SK-N-SH (cell line): ENCODE data around the gene DHRSX. TPM values are rescaled to one million over a fixed set of nuclear protein-coding genes. Genes with fewer than 3 reads are reported as not detected.

Source experiments
- CTCF ChIA-PET: fragments of 300-600, 350-600 bp; formaldehyde crosslinking; extraction: SDS; loops from one replicate; lab custom pipeline; 2021; lab: Yijun Ruan, JAX
- POLR2A ChIA-PET: fragments of 350-600 bp; sonication (Branson Sonifier 250); formaldehyde crosslinking; extraction: SDS; loops from one replicate; lab custom pipeline; 2020; ENCODE audit warnings: antibody characterized with exemption, inconsistent platforms; lab: Yijun Ruan, JAX
- DNase-seq: peaks from one replicate; pipeline ENCODE4 v3.0.0; 2012
- H2AFZ ChIP-seq: fragments of 200-600 bp; sonication (generic); 2 replicates; pipeline ENCODE4 v1.8.1; 2016; ENCODE audit warnings: antibody characterized with exemption, mild to moderate bottlenecking, low read depth
- H3F3A ChIP-seq: fragments of 200-600 bp; sonication (generic); replicated peaks from 2 replicates; pipeline ENCODE3; 2016; ENCODE audit warnings: antibody characterized with exemption, mild to moderate bottlenecking; ENCODE audit not compliant: insufficient read depth
- H3K27ac ChIP-seq, 2 experiments: fragments of 200-500 bp in 1 of 2; fragments of 200-600 bp in 1 of 2; sonication (Bioruptor generic) in 1 of 2; sonication (generic), shearing (Covaris generic) in 1 of 2; 2 replicates each; pipeline versions ENCODE4 v1.5.1 to v1.6.1; 2014 to 2016; ENCODE audit warnings: low read depth in 2 of 2, inconsistent platforms in 1 of 2, low read length in 1 of 2, mild to moderate bottlenecking in 1 of 2, mixed read lengths in 1 of 2
- H3K27me3 ChIP-seq: fragments of 200-600 bp; sonication (generic), shearing (Covaris generic); 2 replicates; pipeline ENCODE4 v1.6.1; 2016; ENCODE audit warnings: mixed run types; ENCODE audit not compliant: insufficient read depth
- H3K36me3 ChIP-seq, 2 experiments: fragments of 200-500 bp in 1 of 2; fragments of 200-600 bp in 1 of 2; sonication (Bioruptor generic) in 1 of 2; sonication (generic) in 1 of 2; replicated peaks in 1 of 2; 2 replicates each; pipeline versions ENCODE3 to v1.5.1; 2014 to 2016; ENCODE audit warnings: low read length in 1 of 2, mild to moderate bottlenecking in 1 of 2; ENCODE audit not compliant: insufficient read depth in 2 of 2, control insufficient read depth in 1 of 2
- H3K4me1 ChIP-seq, 2 experiments: fragments of 200-500 bp in 1 of 2; fragments of 200-600 bp in 1 of 2; sonication (Bioruptor generic) in 1 of 2; sonication (generic), shearing (Covaris generic) in 1 of 2; 2 replicates each; pipeline versions ENCODE4 v1.5.1 to v1.6.1; 2014 to 2016; ENCODE audit warnings: low read depth in 1 of 2, low read length in 1 of 2, mixed run types in 1 of 2; ENCODE audit not compliant: insufficient read depth in 2 of 2, control insufficient read depth in 1 of 2
- H3K4me2 ChIP-seq: fragments of 200-600 bp; sonication (generic), shearing (Covaris generic); 2 replicates; pipeline ENCODE4 v1.6.1; 2017; ENCODE audit warnings: mixed run types
- H3K4me3 ChIP-seq, 2 experiments: fragments of 200-500 bp in 1 of 2; fragments of 200-600 bp in 1 of 2; sonication (Bioruptor generic) in 1 of 2; sonication (generic), shearing (Covaris generic) in 1 of 2; 2 replicates each; pipeline versions ENCODE4 v1.5.1 to v1.8.1; 2014 to 2016; ENCODE audit warnings: low read depth in 2 of 2, inconsistent platforms in 1 of 2, low read length in 1 of 2, mild to moderate bottlenecking in 1 of 2, mixed read lengths in 1 of 2, moderate library complexity in 1 of 2
- H3K79me2 ChIP-seq: fragments of 200-600 bp; sonication (generic); 2 replicates; pipeline ENCODE4 v1.8.1; 2017; ENCODE audit warnings: mild to moderate bottlenecking; ENCODE audit not compliant: insufficient read depth
- H3K9ac ChIP-seq: fragments of 200-600 bp; sonication (generic); 2 replicates; pipeline ENCODE4 v1.6.1; 2017; ENCODE audit warnings: mixed run types
- H3K9me2 ChIP-seq: fragments of 200-600 bp; sonication (generic); 2 replicates; pipeline ENCODE4 v1.6.1; 2017; ENCODE audit warnings: mixed run types
- H3K9me3 ChIP-seq: fragments of 200-600 bp; sonication (generic); 2 replicates; pipeline ENCODE4 v1.6.1; 2017; ENCODE audit warnings: mixed run types, mild to moderate bottlenecking, moderate library complexity
- H4K20me1 ChIP-seq: fragments of 200-600 bp; sonication (generic); 2 replicates; pipeline ENCODE4 v1.6.1; 2017; ENCODE audit warnings: mild to moderate bottlenecking, mixed run types; ENCODE audit not compliant: insufficient read depth
- CTCF ChIP-seq: fragments of 200-600 bp; sonication (generic); IDR thresholded peaks from 2 replicates; pipeline ENCODE4 v1.6.1; 2017; ENCODE audit warnings: antibody characterized with exemption, mild to moderate bottlenecking, moderate library complexity
- FOSL2 ChIP-seq: IDR thresholded peaks from 2 replicates; pipeline ENCODE4 v1.4.0; 2012; ENCODE audit warnings: low read depth, mild to moderate bottlenecking, moderate library complexity, borderline replicate concordance
- FOXJ3 ChIP-seq: sonication (generic); formaldehyde crosslinking; IDR thresholded peaks from 2 replicates; pipeline ENCODE4 v1.5.1; 2020; ENCODE audit warnings: mild to moderate bottlenecking, missing genetic modification reagents
- GATA2 ChIP-seq: sonication (generic); formaldehyde crosslinking; IDR thresholded peaks from 2 replicates; pipeline ENCODE4 v1.5.0; 2020; ENCODE audit warnings: mild to moderate bottlenecking, missing genetic modification reagents
- JUND ChIP-seq: IDR thresholded peaks from 2 replicates; pipeline ENCODE4 v1.4.0; 2012
- MAX ChIP-seq: IDR thresholded peaks from 2 replicates; pipeline ENCODE4 v1.4.0; 2012; ENCODE audit warnings: low read depth
- MXI1 ChIP-seq: IDR thresholded peaks from 2 replicates; pipeline ENCODE4 v1.6.1; 2012; ENCODE audit warnings: mild to moderate bottlenecking, low read depth, low read length, improper control_type of control experiment
- NRF1 ChIP-seq: IDR thresholded peaks from 2 replicates; pipeline ENCODE4 v1.6.1; 2012; ENCODE audit warnings: low read depth, mild to moderate bottlenecking, low read length
- PBX3 ChIP-seq: IDR thresholded peaks from 2 replicates; pipeline ENCODE4; 2012
- RAD21 ChIP-seq: IDR thresholded peaks from 2 replicates; pipeline ENCODE4 v1.6.1; 2012; ENCODE audit warnings: mild to moderate bottlenecking, low read length
- RXRA ChIP-seq: IDR thresholded peaks from 2 replicates; pipeline ENCODE4 v1.4.0; 2012; ENCODE audit warnings: low read depth, mild to moderate bottlenecking, borderline replicate concordance
- SIN3A ChIP-seq: IDR thresholded peaks from 2 replicates; pipeline ENCODE4 v1.6.1; 2012; ENCODE audit warnings: low read depth, mild to moderate bottlenecking, low read length, moderate library complexity, borderline replicate concordance
- SMC3 ChIP-seq: IDR thresholded peaks from 2 replicates; pipeline ENCODE4 v1.6.1; 2012; ENCODE audit warnings: low read depth, low read length, improper control_type of control experiment
- TCF12 ChIP-seq: IDR thresholded peaks from 2 replicates; pipeline ENCODE4 v1.4.0; 2012
- TEAD4 ChIP-seq: IDR thresholded peaks from 2 replicates; pipeline ENCODE4 v1.4.0; 2012; ENCODE audit warnings: mild to moderate bottlenecking, borderline replicate concordance; ENCODE audit not compliant: insufficient read depth
- USF1 ChIP-seq: IDR thresholded peaks from 2 replicates; pipeline ENCODE4 v1.4.0; 2012; ENCODE audit warnings: low read depth, borderline replicate concordance
- USF2 ChIP-seq: fragments of 150-350 bp; IDR thresholded peaks from 2 replicates; pipeline ENCODE4 v1.6.1; 2017; ENCODE audit warnings: antibody characterized with exemption, low read length, low read depth, borderline replicate concordance
- YY1 ChIP-seq: IDR thresholded peaks from 2 replicates; pipeline ENCODE4 v1.4.0; 2012; ENCODE audit warnings: low read depth, mild to moderate bottlenecking
- WGBS: methylation state at CpG from one replicate; pipeline ENCODE4 v1.1.6; 2017; ENCODE audit warnings: low lambda C conversion rate; 5-methylcytosine and 5-hydroxymethylcytosine counted together
- polyA plus RNA-seq, 3 experiments: library from polyadenylated mRNA; depleted of rRNA; stranded (reverse); fragments of >200 nt; gene quantifications; 2 replicates each; pipeline ENCODE4 v1.2.3, GENCODE V29; 2012

Gene DHRSX
- polyA plus RNA-seq, 1 of the 3 experiments (the other 2 are of a cell fraction), result 34.3 TPM

GRCh38 chrX:2458309-2458708, 42.5 kb downstream of the DHRSX start:
- Histone ChIP-seq H3K36me3 (no peaks in the 10 kb centered on the region), H3K4me3 (no peak overlapping the region), H3F3A (no peaks in the 10 kb centered on the region), H3K4me1 (no peaks in the 10 kb centered on the region), H3K9me3 (no peaks in the 10 kb centered on the region), H3K9me2 (no peaks in the 10 kb centered on the region), H2AFZ (no peak overlapping the region), H3K79me2 (peaks cover 5% of the 10 kb centered on the region; the same call in 1 of the 2 replicates), H3K27ac (no peak overlapping the region), H3K9ac (no peak overlapping the region), H3K27me3 (no peaks in the 10 kb centered on the region), H3K4me2 (no peak overlapping the region), H4K20me1 (no peaks in the 10 kb centered on the region; the same call in none of the 2 replicates)
- DNase-seq, result no peak
- ChIA-PET CTCF (no interaction called here), POLR2A (no interaction called here)
- no peak for TF ChIP-seq YY1
- no peak for TF ChIP-seq TCF12
- TF ChIP-seq USF1, result no peak
- TF ChIP-seq MAX, result no peak
- TF ChIP-seq SIN3A, result no peak
- TF ChIP-seq JUND, result no peak
- TF ChIP-seq NRF1, result no peak
- WGBS, result 89% methylated on average over 6 of the region's 6 CpGs

GRCh38 chrX:2457289-2458133, 43.3 kb downstream of the DHRSX start:
- ChIA-PET CTCF (no interaction called here), POLR2A (no interaction called here)
- Histone ChIP-seq H3K4me3 (no peak overlapping the region), H3K27me3 (no peaks in the 10 kb centered on the region), H3K4me2 (no peak overlapping the region), H3K9ac (no peak overlapping the region), H2AFZ (no peak overlapping the region), H3F3A (no peaks in the 10 kb centered on the region), H3K9me3 (no peaks in the 10 kb centered on the region), H3K27ac (no peak overlapping the region), H3K79me2 (peaks cover 5% of the 10 kb centered on the region; the same call in 1 of the 2 replicates), H3K36me3 (no peaks in the 10 kb centered on the region), H4K20me1 (no peaks in the 10 kb centered on the region; the same call in none of the 2 replicates), H3K4me1 (no peaks in the 10 kb centered on the region), H3K9me2 (no peaks in the 10 kb centered on the region)
- WGBS, result 88% methylated on average over 23 of the region's 26 CpGs
- TF ChIP-seq YY1 (no peak), MAX (no peak), FOXJ3 (CRISPR knock-in tag) (no peak), RAD21 (no peak), RXRA (no peak), TCF12 (no peak), USF1 (no peak), JUND (no peak), TEAD4 (no peak), SMC3 (no peak), GATA2 (no peak), USF2 (no peak), MXI1 (no peak), FOSL2 (no peak), PBX3 (no peak), CTCF (no peak)
- no peak for DNase-seq
